HCT116 (cell line): Measurements from ENCODE around the gene IARS1. TPM values are rescaled to one million over a fixed set of nuclear protein-coding genes. Genes with fewer than 3 reads are reported as not detected.

Experiments used
- ATAC-seq: fragments of 200-7000 bp; cut with Tn5 transposase; 2 replicates; pipeline ENCODE4 v1.9.1; 2020; ENCODE audit warnings: mild to moderate bottlenecking, moderate library complexity
- BruUV-seq: library from RNA; stranded (reverse); fragments of 400-500 nt; replicated peaks from 2 replicates; lab custom pipeline; 2021; lab: Mats Ljungman, UMichigan
- CTCF ChIA-PET: fragments of 300-600 bp; sonication (Branson Sonifier 250); formaldehyde crosslinking; loops from one replicate; lab custom pipeline; 2021; ENCODE audit warnings: antibody characterized with exemption; lab: Charles Lee
- POLR2A ChIA-PET: fragments of 300-600, 350-600 bp; sonication (Branson Sonifier 250); formaldehyde crosslinking; loops from one replicate; lab custom pipeline; 2021; ENCODE audit warnings: antibody characterized with exemption; lab: Charles Lee
- RAD21 ChIA-PET, 2 experiments: fragments of 300-600 bp; sonication (Branson Sonifier 250); formaldehyde crosslinking; loops; one replicate each; lab custom pipeline; 2023; ENCODE audit warnings: low total read pairs in 2 of 2; ENCODE audit not compliant: uncharacterized antibody in 2 of 2, unreplicated experiment in 2 of 2, low non-redundant PET in 1 of 2; lab: Charles Lee
- DNase-seq: peaks from one replicate; pipeline ENCODE4 v3.0.0-alpha.2; 2010; ENCODE audit warnings: low read depth, low spot score
- H2AFZ ChIP-seq: fragments of 200-600 bp; shearing (Covaris generic), sonication (generic); 2 replicates; pipeline ENCODE4 v1.6.1; 2017; ENCODE audit warnings: low read depth, mixed run types, mixed read lengths, antibody characterized with exemption, low read length; ENCODE audit not compliant: poor library complexity, severe bottlenecking
- H3K27ac ChIP-seq: 2 replicates; pipeline ENCODE4 v1.5.1; 2012; ENCODE audit warnings: low read depth, low read length
- H3K27me3 ChIP-seq: fragments of 200-600 bp; sonication (generic); 2 replicates; pipeline ENCODE4 v1.6.1; 2016; ENCODE audit warnings: mixed run types, low read length, mixed read lengths; ENCODE audit not compliant: insufficient read depth
- H3K36me3 ChIP-seq, 2 experiments: fragments of 200-500 bp in 1 of 2; fragments of 200-600 bp in 1 of 2; sonication (Bioruptor generic) in 1 of 2; sonication (generic) in 1 of 2; 2 replicates each; pipeline versions ENCODE4 v1.5.1 to v1.6.1; 2014 to 2016; ENCODE audit warnings: low read length in 2 of 2, inconsistent platforms in 1 of 2, mixed read lengths in 1 of 2, mixed run types in 1 of 2; ENCODE audit not compliant: insufficient read depth in 2 of 2, control insufficient read depth in 1 of 2
- H3K4me1 ChIP-seq, 2 experiments: fragments of 200-600 bp in 1 of 2; sonication (generic) in 1 of 2; 2 replicates each; pipeline versions ENCODE4 v1.5.1 to v1.6.1; 2012 to 2017; ENCODE audit warnings: low read length in 2 of 2, inconsistent platforms in 1 of 2, mild to moderate bottlenecking in 1 of 2, mixed read lengths in 1 of 2, mixed run types in 1 of 2, moderate library complexity in 1 of 2; ENCODE audit not compliant: insufficient read depth in 2 of 2, control insufficient read depth in 1 of 2
- H3K4me2 ChIP-seq: fragments of 200-600 bp; sonication (generic); 2 replicates; pipeline ENCODE4 v1.6.1; 2017; ENCODE audit warnings: mixed run types, low read length, mixed read lengths
- H3K4me3 ChIP-seq, 2 experiments: fragments of 200-600 bp in 1 of 2; sonication (generic) in 1 of 2; replicated peaks in 1 of 2; 2 replicates each; pipeline ENCODE4 v1.5.1; 2011 to 2016; ENCODE audit warnings: low read length in 2 of 2, control low read depth in 1 of 2, low read depth in 1 of 2, mild to moderate bottlenecking in 1 of 2, mixed read lengths in 1 of 2, mixed run types in 1 of 2
- H3K79me2 ChIP-seq: fragments of 200-600 bp; sonication (generic); 2 replicates; pipeline ENCODE4 v1.6.1; 2017; ENCODE audit warnings: mild to moderate bottlenecking, mixed run types, low read length, moderate library complexity, mixed read lengths; ENCODE audit not compliant: insufficient read depth
- H3K9ac ChIP-seq: fragments of 200-600 bp; sonication (generic); 2 replicates; pipeline ENCODE4 v1.6.1; 2016; ENCODE audit warnings: low read length, mixed read lengths
- H3K9me2 ChIP-seq: fragments of 200-600 bp; sonication (generic), shearing (Covaris generic); 2 replicates; pipeline ENCODE4 v1.6.1; 2017; ENCODE audit warnings: mixed run types, mild to moderate bottlenecking, moderate library complexity; ENCODE audit not compliant: insufficient read depth
- H3K9me3 ChIP-seq, 2 experiments: fragments of 200-500 bp in 1 of 2; fragments of 200-600 bp in 1 of 2; sonication (Bioruptor generic) in 1 of 2; sonication (generic) in 1 of 2; 2 replicates each; pipeline ENCODE4 v1.6.1; 2014 to 2017; ENCODE audit warnings: low read length in 2 of 2, mixed read lengths in 2 of 2, inconsistent platforms in 1 of 2, low read depth in 1 of 2, mild to moderate bottlenecking in 1 of 2, mixed run types in 1 of 2, moderate library complexity in 1 of 2; ENCODE audit not compliant: control insufficient read depth in 1 of 2, insufficient read depth in 1 of 2
- H4K20me1 ChIP-seq: fragments of 200-600 bp; sonication (generic), shearing (Covaris generic); 2 replicates; pipeline ENCODE4 v1.6.1; 2017; ENCODE audit warnings: mixed run types, mild to moderate bottlenecking, moderate library complexity; ENCODE audit not compliant: insufficient read depth
- CBX3 ChIP-seq: IDR thresholded peaks from 2 replicates; pipeline ENCODE4 v1.6.1; 2012; ENCODE audit warnings: low read depth
- ELF1 ChIP-seq: IDR thresholded peaks from 2 replicates; pipeline ENCODE4 v1.6.1; 2012; ENCODE audit warnings: low read depth, borderline replicate concordance
- EZH2phosphoT487 ChIP-seq: fragments of 200-600 bp; IDR thresholded peaks from 2 replicates; pipeline ENCODE4 v1.6.1; 2018; ENCODE audit warnings: antibody characterized with exemption, borderline replicate concordance
- FOSL1 ChIP-seq: IDR thresholded peaks from 2 replicates; pipeline ENCODE4 v1.6.1; 2012; ENCODE audit warnings: low read depth
- JUND ChIP-seq: IDR thresholded peaks from 2 replicates; pipeline ENCODE4 v1.6.1; 2012
- POLR2A ChIP-seq: IDR thresholded peaks from 2 replicates; pipeline ENCODE4 v1.7.0; 2011; ENCODE audit warnings: borderline replicate concordance; ENCODE audit not compliant: insufficient read depth, insufficient read length; ENCODE audit errors: extremely low read depth
- POLR2AphosphoS5 ChIP-seq: IDR thresholded peaks from 2 replicates; pipeline ENCODE4 v1.6.1; 2011; ENCODE audit warnings: mild to moderate bottlenecking, low read depth, low read length, moderate library complexity
- RAD21 ChIP-seq: IDR thresholded peaks from 2 replicates; pipeline ENCODE4 v1.6.1; 2012; ENCODE audit warnings: low read depth, mild to moderate bottlenecking
- SIN3A ChIP-seq: IDR thresholded peaks from 2 replicates; pipeline ENCODE4 v1.6.1; 2012; ENCODE audit warnings: low read depth
- TCF7L2 ChIP-seq: IDR thresholded peaks from 2 replicates; pipeline ENCODE4 v1.7.0; 2011; ENCODE audit warnings: borderline replicate concordance, inconsistent platforms; ENCODE audit not compliant: insufficient read depth, insufficient read length; ENCODE audit errors: extremely low read depth
- YY1 ChIP-seq: IDR thresholded peaks from 2 replicates; pipeline ENCODE4 v1.6.1; 2011; ENCODE audit warnings: low read length, low read depth, moderate library complexity, mild to moderate bottlenecking; ENCODE audit not compliant: insufficient replicate concordance; ENCODE audit errors: extremely low read depth
- ZBTB33 ChIP-seq: IDR thresholded peaks from 2 replicates; pipeline ENCODE4 v1.6.1; 2011; ENCODE audit warnings: mild to moderate bottlenecking, low read length, moderate library complexity; ENCODE audit not compliant: insufficient replicate concordance; ENCODE audit errors: extremely low read depth
- ZFX ChIP-seq: fragments of 450-650 bp; IDR thresholded peaks from 2 replicates; pipeline ENCODE4 v1.6.1; 2017
- ZNF274 ChIP-seq: fragments of 200-500 bp; sonication (Bioruptor generic); IDR thresholded peaks from 2 replicates; pipeline ENCODE4 v1.6.1; 2014; ENCODE audit warnings: mild to moderate bottlenecking, low read depth, low read length, inconsistent platforms
- intact Hi-C: fragments of 100-400 bp; cut with micrococcal nuclease; formaldehyde crosslinking; loops from 2 replicates; pipeline ENCODE4 v1.10.0; 2022
- total RNA-seq: library from RNA; stranded (reverse); gene quantifications from one replicate; pipeline ENCODE4 v1.2.1, GENCODE V29; 2021; ENCODE audit not compliant: unreplicated experiment
- TF ChIP-seq, protein P1 (sequence below), 3 experiments: fragments of 200-600 bp in 1 of 3; sonication (generic) in 1 of 3; IDR thresholded peaks in 2 of 3; conservative IDR thresholded peaks in 1 of 3; 2 replicates each; pipeline ENCODE4 v1.5.1; 2012 to 2017; ENCODE audit warnings: low read depth in 2 of 3, low read length in 2 of 3, antibody characterized with exemption in 1 of 3, borderline replicate concordance in 1 of 3, control low read depth in 1 of 3, mild to moderate bottlenecking in 1 of 3, mixed read lengths in 1 of 3, mixed run types in 1 of 3, moderate library complexity in 1 of 3; ENCODE audit not compliant: insufficient read depth in 1 of 3
- TF ChIP-seq, protein P2 (sequence below): IDR thresholded peaks from 2 replicates; pipeline ENCODE4 v1.6.1; 2012
- TF ChIP-seq, protein P3 (sequence below): IDR thresholded peaks from 2 replicates; pipeline ENCODE4 v1.6.1; 2012

IARS1 gene
- total RNA-seq, 1 experiment from 2014 or later: 279 TPM

- no TSS peak for BruUV-seq
Observed at GRCh38 chr9:92266486-92266885, 27.0 kb downstream of the IARS1 start.

DNA sequence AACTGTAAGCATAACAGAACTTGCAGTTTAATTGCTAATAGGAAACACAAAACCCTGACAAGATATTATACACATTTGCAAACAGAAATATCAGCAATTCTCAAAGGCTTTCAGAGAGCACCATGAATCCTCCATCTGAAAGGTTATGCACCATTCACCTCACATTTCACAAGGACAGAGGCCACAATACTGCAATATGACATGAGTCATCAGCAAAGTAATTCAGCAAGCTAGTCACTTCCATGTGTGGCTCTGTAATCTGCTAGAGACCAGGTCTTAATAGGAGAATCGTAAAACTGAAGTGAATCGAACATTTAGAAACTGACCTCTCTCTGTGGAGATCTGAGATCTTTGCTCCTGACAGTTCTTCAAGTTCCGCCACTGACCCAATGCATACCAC, 28.3 kb downstream of the IARS1 start:
- H3K9ac ChIP-seq: no peak overlapping the region
- peaks cover 10% of the 10 kb centered on the region for H4K20me1 ChIP-seq
- intact Hi-C loops: loop anchor here (5.0 kb wide), 1 partner anchor 52 kb away; no protein-coding TSS in a partner anchor
- ChIA-PET RAD21 (no interaction called here), CTCF (no interaction called here), POLR2A (no interaction called here)
- peaks cover 70% of the 10 kb centered on the region for H3K79me2 ChIP-seq
- H3K4me1 ChIP-seq: no peaks in the 10 kb centered on the region
- peaks cover 78 to 95% of the 10 kb centered on the region in 2 experiments for H3K36me3 ChIP-seq
- H3K27ac ChIP-seq: no peak overlapping the region
- no TSS peak for BruUV-seq
- no peaks in the 10 kb centered on the region for H3K9me2 ChIP-seq
- ATAC-seq (no peak), DNase-seq (no peak)
- no peaks in the 10 kb centered on the region for H3K27me3 ChIP-seq
- no peaks in the 10 kb centered on the region for H3K9me3 ChIP-seq
- no peak overlapping the region for H2AFZ ChIP-seq
- no peak overlapping the region for H3K4me2 ChIP-seq
- no peak overlapping the region for H3K4me3 ChIP-seq
- TF ChIP-seq RAD21: no peak
- no peak for TF ChIP-seq ZNF274
- TF ChIP-seq POLR2AphosphoS5: no peak
- no peak for TF ChIP-seq ZBTB33
- no peak for TF ChIP-seq POLR2A
- TF ChIP-seq SIN3A: no peak
- no peak for TF ChIP-seq JUND
- TF ChIP-seq, protein P1, sequence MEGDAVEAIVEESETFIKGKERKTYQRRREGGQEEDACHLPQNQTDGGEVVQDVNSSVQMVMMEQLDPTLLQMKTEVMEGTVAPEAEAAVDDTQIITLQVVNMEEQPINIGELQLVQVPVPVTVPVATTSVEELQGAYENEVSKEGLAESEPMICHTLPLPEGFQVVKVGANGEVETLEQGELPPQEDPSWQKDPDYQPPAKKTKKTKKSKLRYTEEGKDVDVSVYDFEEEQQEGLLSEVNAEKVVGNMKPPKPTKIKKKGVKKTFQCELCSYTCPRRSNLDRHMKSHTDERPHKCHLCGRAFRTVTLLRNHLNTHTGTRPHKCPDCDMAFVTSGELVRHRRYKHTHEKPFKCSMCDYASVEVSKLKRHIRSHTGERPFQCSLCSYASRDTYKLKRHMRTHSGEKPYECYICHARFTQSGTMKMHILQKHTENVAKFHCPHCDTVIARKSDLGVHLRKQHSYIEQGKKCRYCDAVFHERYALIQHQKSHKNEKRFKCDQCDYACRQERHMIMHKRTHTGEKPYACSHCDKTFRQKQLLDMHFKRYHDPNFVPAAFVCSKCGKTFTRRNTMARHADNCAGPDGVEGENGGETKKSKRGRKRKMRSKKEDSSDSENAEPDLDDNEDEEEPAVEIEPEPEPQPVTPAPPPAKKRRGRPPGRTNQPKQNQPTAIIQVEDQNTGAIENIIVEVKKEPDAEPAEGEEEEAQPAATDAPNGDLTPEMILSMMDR (IDR thresholded peaks at IDR 0.05 in 2 of 3, conservative IDR thresholded peaks at IDR 0.05 in 1 of 3; ENCODE audit: borderline replicate concordance in 1 of 3, insufficient read depth in 1 of 3, low read depth in 2 of 3, low read length in 2 of 3): no peak
- TF ChIP-seq TCF7L2: no peak
- TF ChIP-seq FOSL1: no peak
- TF ChIP-seq, protein P2, sequence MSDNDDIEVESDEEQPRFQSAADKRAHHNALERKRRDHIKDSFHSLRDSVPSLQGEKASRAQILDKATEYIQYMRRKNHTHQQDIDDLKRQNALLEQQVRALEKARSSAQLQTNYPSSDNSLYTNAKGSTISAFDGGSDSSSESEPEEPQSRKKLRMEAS: no peak

More at GRCh38 chr9:92266486-92266885, 27.0 kb downstream of the IARS1 start:
- Histone ChIP-seq H3K9me3 (no peaks in the 10 kb centered on the region), H3K4me1 (no peaks in the 10 kb centered on the region), H3K36me3 (peaks cover 82 to 97% of the 10 kb centered on the region in 2 experiments), H3K27ac (no peak overlapping the region), H3K9ac (no peak overlapping the region), H4K20me1 (peaks cover 10% of the 10 kb centered on the region), H3K9me2 (no peaks in the 10 kb centered on the region), H3K27me3 (no peaks in the 10 kb centered on the region), H3K4me3 (no peak overlapping the region), H2AFZ (no peak overlapping the region), H3K4me2 (no peak overlapping the region), H3K79me2 (peaks cover 75% of the 10 kb centered on the region)
- DNase-seq (no peak), ATAC-seq (no peak)
- no peak for TF ChIP-seq ZNF274
- TF ChIP-seq TCF7L2: no peak
- TF ChIP-seq CBX3: no peak
- no peak for TF ChIP-seq SIN3A
- TF ChIP-seq, protein P3, sequence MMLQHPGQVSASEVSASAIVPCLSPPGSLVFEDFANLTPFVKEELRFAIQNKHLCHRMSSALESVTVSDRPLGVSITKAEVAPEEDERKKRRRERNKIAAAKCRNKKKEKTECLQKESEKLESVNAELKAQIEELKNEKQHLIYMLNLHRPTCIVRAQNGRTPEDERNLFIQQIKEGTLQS: no peak
- TF ChIP-seq, protein P2: no peak
- TF ChIP-seq ELF1: no peak
- TF ChIP-seq EZH2phosphoT487: no peak
- no peak for TF ChIP-seq YY1
- no peak for TF ChIP-seq ZFX
- TF ChIP-seq RAD21: no peak
- intact Hi-C loops: loop anchor here (5.0 kb wide), 1 partner anchor 51 kb away; no protein-coding TSS in a partner anchor
- POLR2A ChIA-PET: no interaction called here
- RAD21 ChIA-PET: no interaction called here
- CTCF ChIA-PET: no interaction called here
